CD4-positive, alpha-beta T cell treated with Interleukin-4 for 1 hour (primary cell): ENCODE results near the gene SKP1.
"Not testable (repeated sequence)": the region's sequence is repeated elsewhere in the genome, so short reads cannot be mapped to it uniquely, and the experiment has no call there.

Experiments used
- DNase-seq, 2 donors: peaks; one replicate each; pipeline ENCODE4 v3.0.0-alpha.2; 2020 to 2022

Gene SKP1

DNA sequence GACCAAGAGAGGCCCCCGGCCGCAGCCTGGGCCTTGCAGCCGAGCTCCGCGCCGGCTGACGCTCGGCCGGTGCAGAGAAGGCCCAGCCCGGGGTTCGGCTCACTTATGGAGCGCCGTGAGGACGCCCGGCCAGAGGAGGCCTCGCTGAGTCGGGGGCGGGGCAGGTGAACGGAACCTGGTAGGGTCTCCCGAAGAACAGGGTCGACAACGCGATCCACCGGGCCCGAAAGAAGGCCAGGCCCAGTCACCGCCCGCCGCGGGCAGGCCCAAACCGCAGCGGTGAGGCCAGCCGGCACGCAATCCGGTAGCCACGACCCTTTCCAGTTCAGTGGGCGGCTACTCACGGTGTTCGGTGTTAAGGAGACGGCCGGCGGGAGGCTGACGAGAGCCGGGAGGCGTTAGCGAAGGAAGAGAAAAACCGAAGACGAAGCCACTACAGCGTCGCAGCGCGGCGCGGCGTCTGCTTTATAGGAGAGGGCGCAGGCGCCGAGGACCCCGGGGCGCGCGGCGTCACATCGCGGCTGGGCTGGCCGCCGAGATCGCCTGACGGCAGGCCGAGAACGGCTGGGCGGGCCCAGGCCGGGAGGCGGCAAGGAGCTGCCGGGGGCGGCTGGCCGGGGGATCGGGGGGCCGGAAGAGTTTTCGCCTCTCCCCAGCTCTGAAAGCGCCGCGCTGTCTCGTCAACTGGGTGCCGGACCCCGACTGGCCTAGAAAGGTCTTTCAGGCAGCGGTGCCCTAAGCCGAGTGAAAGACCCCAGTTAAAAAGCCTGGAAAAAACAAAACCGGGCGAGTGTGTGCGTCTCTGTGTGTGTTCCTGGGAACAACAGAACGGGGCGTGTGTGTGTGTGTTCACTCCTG is at the start of gene SKP1:
Gene SKP1, minus strand, starts transcription at position 440 of the 858 bp plus-strand sequence. CDS start 2,928 bp downstream, outside the sequence.
- peak; percentile 87 to 89 for DNase-seq

DNA sequence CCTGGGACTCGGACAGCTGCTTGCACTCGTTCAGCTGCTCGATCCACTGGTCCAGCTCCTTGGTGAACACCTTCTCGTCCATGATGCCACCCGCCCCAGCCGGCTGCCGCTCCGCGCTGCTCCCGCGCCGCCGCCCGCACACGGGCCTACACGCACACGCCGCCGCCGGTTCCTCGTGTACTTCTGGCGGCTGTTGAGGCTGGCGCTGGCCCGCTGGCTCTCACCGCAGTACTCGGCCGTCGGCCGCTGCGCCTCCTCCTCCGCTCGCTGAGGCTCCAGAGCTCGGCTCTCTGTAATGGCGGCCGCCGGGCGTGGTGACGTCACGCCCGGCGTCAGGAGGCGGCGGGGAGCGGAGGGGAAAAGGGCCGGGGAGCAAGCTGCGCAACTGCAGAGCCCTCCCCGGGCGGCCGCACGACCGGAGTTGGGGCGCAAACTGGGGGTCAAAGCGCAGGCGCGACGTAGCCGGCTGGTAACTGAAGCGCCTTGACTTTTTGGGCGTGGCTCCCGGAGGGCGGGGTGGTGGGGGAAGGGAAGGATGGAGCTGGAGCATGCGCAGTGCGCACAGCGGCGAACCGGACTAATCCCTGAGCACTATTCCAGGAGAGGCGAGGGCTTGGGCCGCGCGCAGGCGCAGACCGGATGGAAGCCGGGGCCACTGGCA is 49.2 kb upstream of the SKP1 start, which contains the start of gene PPP2CA:
Gene PPP2CA, minus strand, starts transcription at position 294 of the 661 bp plus-strand sequence. Its CDS starts 212 bp downstream, at position 82.
- DNase-seq = peak; percentile 100

- DNase-seq = peak; percentile 67
Measured at GRCh38 chr5:134224888-134225779, 48.4 kb upstream of the SKP1 start.

- no peak for DNase-seq
Measured at GRCh38 chr5:134223406-134224248, 46.9 kb upstream of the SKP1 start.

DNA sequence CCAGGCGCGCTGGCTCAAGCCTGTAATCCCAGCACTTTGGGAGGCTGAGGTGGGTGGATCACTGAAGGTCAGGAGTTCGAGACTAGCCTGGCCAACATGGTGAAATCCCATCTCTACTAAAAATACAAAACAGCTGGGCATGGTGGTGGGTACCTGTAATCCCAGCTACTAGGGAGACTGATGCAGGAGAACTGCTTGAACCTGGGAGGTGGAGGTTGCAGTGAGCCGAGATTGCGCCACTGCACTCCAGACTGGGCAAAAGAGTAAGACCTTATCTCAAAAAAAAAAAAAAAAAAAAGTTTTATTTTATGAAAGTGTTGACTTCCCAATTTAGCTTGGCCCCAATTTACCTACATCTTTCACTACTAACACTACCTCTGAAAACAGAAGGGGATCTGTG is 44.9 kb upstream of the SKP1 start:
- DNase-seq = not testable (repeated sequence)

DNA sequence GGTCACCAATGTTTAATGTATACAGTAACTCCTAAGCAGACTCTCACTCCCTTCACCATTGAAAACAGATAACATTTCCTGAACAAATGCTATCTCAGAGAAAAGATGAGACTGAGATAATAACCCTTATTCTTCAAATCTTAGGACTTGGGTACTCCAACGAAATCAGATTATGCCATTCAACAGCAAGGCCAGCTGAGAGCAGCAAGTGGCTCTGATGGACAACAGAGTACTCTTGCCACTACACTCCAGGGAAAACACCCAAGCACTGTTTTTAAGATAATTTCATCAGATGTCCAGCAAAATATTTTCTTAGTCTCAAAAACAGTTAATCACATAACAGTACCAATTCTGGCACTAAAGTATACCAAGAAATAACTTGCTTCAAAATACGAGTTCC is 39.0 kb upstream of the SKP1 start:
- DNase-seq = no peak

DNA sequence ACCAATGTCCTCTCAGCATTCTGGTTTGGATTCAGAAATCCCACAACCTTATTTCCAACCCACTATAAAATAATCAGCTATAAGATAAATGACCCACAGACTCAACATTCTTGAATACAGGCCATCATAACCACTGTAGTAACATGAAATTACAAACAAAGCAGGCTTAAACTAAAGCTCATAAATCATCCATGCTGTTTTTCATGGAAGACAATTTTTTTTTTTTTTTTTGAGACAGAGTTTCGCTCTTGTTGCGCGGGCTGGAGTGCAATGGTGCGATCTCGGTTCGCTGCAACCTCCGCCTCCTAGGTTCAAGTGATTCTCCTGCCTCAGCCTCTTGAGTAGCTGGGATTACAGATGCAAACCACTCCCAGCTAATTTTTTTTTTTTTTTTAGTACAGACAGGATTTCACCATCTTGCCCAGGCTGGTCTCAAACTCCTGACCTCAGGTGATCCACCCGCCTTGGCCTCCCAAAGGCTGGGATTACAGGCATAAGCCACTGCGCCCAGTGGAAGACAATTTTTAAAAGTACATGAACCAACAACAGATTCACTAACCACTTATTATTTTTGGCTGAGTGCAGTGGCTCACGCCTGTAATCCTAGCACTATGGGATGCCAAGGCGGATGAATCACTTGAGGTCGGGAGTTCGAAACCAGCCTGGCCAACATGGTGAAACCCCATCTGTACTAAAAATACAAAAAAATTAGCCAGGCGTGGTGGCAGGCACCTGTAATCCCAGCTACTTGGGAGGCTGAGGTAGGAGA is 34.7 kb upstream of the SKP1 start:
- not testable (repeated sequence) for DNase-seq

DNA sequence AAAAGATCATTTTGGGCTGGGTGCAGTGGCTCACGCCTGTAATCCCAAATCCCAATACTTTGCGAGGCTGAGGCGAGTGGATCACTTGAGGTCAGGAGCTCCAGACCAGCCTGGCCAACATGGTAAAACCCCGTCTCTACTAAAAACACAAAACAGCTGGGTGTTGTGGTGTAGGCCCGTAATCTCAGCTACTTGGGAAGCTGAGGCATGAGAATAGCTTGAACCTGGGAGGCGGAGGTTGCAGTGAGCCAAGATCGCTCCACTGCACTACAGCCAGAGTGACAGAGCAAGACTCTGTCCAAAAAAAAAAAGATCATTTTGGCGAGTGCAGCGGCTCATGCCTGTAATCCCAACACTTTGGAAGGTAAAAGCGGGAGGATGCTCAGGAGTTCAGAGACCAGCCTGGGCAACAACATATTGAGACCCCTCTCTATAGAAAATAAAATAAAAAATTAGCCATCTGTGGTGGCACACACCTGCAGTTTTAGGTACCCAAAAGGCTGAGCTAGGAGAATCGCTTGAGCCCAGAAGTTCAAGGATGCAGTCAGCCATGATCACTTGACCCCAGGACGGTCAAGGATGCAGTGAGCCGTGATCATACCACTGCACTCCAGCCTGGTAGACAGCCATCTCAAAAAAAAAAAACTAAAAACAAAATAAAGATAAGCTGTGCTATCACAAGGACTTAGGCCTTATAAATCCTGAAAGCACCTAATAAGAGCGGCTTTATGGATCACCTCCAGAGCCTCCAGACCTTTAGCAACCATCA is 32.9 kb upstream of the SKP1 start:
- DNase-seq = no peak

GRCh38 chr5:134207696-134208095 is 30.9 kb upstream of the SKP1 start:
- no peak for DNase-seq

GRCh38 chr5:134206627-134207160 is 29.9 kb upstream of the SKP1 start:
- no peak for DNase-seq

DNA sequence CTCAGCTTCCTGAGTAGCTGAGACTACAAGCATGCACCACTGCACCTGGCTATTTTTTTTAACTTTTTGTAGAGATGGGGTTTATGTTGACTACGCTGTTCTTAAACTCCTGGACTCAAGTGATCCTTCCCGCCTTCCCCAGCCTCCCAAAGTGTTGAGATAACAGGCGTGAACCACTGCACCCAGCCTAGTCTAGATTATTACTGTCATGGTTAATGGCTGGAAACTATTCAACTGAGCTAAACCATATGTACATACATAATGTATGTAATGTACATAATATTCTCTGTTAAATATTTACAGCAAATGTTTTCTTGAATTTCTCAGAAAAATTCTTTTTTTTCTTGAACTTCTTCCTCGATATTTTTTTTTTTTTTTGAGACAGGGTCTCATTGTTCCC is 27.8 kb upstream of the SKP1 start:
- DNase-seq = no peak

DNA sequence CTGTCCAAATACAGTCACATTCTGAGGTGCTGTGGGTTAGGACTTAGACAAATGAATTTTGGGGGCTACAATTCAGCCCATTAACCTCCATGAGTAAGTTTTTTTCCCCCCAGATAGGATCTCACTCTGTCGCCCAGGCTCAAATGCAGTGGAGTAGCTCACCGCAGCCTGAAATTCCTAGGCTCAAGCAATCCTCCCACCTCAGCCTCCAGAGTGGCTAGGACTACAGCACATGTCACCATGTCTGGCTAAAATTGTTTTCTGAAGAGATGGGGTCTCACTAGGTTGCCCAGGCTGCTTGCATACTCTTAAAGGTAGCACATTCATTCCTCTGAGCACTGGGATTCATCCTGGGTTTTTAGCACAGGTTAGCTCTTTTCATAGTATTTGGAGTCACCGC is 26.9 kb upstream of the SKP1 start:
- no peak for DNase-seq

DNA sequence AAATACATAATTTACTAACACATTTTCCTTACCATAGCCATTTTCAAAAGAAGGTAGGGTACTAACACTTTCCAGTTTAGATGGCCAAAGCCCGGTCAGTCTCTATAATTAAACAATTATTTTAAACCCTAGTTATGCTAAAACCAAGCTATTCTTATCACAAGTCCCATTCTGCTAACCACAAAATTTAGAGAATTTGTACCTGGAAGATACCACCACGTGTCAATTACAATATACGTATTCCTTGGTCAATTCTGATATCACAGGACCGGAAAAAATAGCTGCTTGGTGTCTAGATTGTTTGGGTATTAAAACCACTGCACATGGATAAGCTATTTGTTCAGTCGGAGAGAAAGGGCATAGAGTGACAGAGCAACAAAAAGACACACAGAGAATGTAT is 18.9 kb upstream of the SKP1 start:
- DNase-seq = no peak

DNA sequence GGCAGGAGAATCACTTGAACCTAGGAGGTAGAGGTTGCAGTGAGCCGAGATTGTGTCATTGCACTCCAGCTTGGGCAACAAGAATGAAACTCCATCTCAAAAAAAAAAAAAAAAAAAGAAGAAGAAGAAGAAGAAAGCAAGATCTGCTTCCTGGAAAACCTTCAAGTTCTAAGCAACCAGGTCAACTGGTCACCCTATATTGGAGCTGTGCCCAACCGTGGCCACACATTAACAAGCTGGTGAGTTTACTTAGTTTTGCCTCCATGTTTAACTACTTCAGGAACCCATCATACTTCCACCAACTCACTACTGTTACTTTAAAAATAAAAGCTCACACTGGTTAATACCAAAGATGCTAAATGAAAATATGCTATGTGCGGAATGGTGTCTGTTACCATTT is 12.3 kb upstream of the SKP1 start:
- no peak for DNase-seq

- DNase-seq = no peak
Measured at GRCh38 chr5:134188092-134188491, 11.3 kb upstream of the SKP1 start.

DNA sequence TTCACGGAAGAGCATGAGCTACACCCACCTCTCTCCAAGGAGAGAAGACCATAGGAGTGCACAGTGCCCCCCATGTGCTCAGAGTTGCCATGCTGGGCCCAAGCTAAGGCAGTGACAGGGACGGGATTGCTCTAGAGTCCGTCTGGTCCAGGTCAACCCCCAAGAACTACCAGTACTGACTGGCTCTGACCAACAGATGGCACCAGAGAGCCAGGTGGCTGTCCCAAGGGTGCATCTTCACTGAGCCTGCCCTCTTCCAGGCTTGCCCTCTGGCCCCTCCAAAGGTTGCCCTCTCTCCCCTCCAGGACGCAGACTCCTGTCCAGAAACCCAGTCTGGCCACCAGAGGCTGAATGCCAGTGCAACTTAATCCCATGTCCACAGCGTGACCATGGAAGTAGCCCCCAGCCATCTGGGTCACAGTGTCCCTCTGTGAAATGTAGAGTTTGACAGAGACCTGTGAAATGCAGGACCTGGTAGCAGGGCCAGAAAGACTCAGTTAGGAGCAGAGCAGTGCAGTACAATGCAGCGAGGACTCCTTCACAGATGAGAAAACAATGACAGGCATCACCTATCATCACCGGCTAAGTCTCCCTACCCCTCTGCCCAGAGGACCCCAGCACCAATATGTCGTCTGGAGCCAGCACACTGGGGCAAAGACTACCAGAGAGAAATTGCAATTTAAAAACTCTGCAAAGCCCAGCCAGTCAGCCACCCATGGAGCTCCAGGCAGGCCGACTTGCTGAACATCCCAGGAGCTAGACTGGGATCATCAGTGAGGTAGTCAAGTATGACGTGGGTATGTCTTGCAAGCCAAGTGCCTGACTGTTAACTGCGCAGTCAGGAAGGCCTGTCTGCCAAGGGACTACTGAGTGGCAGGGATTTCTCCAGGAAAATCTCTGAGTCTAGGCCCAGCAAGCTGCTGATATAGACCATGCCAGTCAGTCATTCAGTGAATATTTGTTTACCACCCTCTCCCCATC is 7.7 kb upstream of the SKP1 start:
- DNase-seq = peak; percentile 78 to 83

DNA sequence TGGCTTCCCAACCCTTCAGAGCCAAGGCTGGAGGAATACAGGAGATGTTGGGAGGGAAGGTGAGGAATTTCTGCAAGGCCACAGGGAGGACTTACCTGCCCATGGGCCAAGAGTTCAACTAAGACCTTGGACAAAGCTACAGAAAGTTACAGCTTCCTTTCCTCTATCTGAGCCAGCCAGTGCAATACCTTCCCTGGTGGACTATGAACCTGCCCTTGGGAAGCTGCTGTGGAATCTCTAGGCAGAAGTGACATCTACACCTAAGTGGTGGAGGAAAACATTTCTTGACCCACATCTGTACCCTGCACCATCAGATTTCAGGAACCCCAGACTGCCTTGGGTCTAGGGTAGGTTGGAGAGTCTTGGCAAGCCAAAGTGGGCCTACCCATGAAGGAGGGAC is 6.7 kb upstream of the SKP1 start:
- no peak for DNase-seq

DNA sequence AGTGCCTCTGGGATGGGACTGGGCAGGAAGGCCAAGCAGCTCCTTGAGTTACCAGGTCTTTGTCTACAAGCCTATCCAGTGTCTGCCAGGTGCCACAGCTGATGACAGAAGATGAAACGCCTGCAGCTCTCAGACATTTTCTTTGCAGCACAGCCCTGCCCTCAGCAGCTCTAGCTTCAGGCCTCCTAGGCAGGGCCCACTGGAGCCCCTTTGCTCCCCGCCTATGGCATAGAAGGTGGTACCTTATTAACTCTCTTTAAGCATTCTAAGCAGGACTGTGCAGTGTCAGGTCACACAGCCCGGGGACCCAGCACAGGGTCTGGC is 1.3 kb upstream of the SKP1 start:
- no peak for DNase-seq
